C4-2B (cell line): Measurements from ENCODE around the gene KLHL13.

Source experiments
- H3K27ac ChIP-seq: fragments of 450-650 bp; 2 replicates; pipeline ENCODE4 v1.5.1; 2017
- ZFX ChIP-seq: fragments of 450-650 bp; IDR thresholded peaks from 2 replicates; pipeline ENCODE4 v1.6.1; 2017
- TF ChIP-seq, protein P1 (sequence below): fragments of 450-650 bp; conservative IDR thresholded peaks from 2 replicates; pipeline ENCODE4 v1.5.1; 2017; ENCODE audit warnings: mild to moderate bottlenecking

The KLHL13 gene

DNA sequence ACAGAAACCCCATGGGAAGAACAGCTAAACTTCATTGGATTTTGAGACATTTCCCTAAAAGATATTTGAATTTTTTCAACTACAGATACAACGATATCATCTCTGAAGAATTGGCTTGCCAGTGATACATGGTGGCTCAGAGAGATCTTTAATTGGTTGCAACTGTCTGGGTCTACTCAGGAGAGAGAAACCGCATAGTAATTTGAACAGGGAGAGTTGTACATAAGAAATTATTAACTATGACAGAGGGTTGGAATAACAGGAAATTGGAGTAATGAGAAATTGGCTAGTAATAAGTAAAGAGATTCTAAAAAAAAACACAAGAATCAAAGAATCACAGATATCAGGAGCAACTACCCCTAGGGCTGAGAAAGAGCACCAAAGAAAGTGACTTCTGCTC, 118.4 kb downstream of the KLHL13 start:
- no peak overlapping the region for H3K27ac ChIP-seq
- TF ChIP-seq, protein P1, sequence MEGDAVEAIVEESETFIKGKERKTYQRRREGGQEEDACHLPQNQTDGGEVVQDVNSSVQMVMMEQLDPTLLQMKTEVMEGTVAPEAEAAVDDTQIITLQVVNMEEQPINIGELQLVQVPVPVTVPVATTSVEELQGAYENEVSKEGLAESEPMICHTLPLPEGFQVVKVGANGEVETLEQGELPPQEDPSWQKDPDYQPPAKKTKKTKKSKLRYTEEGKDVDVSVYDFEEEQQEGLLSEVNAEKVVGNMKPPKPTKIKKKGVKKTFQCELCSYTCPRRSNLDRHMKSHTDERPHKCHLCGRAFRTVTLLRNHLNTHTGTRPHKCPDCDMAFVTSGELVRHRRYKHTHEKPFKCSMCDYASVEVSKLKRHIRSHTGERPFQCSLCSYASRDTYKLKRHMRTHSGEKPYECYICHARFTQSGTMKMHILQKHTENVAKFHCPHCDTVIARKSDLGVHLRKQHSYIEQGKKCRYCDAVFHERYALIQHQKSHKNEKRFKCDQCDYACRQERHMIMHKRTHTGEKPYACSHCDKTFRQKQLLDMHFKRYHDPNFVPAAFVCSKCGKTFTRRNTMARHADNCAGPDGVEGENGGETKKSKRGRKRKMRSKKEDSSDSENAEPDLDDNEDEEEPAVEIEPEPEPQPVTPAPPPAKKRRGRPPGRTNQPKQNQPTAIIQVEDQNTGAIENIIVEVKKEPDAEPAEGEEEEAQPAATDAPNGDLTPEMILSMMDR: no peak
- TF ChIP-seq ZFX: no peak

DNA sequence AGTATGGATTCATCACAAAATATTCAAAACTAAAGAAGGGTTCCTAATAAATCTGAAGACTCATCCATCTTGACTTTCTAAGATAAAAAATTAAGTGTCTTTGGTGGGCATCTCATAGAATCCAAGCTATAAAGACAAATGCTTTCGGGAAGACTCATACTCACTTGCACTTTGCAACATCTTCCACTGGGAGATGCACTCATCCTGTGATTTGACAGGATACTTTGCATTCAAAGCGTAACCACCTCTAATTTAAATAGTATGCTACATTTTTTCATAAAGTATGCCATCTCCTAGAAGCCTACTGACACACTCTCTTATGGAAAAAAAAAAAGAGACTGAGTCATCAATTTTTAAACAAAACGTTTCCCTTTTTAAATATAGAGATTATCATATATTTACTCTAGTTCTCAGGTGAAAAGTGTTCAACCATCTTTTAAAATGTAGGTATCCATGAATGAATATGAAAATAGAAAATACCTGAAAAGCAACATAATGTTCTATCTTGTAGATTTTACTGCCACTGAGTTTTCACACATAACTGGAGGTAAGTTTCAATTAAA, 119.6 kb downstream of the KLHL13 start:
- no peak for TF ChIP-seq ZFX
- TF ChIP-seq, protein P1: peak; percentile 80
- H3K27ac ChIP-seq: no peak overlapping the region

DNA sequence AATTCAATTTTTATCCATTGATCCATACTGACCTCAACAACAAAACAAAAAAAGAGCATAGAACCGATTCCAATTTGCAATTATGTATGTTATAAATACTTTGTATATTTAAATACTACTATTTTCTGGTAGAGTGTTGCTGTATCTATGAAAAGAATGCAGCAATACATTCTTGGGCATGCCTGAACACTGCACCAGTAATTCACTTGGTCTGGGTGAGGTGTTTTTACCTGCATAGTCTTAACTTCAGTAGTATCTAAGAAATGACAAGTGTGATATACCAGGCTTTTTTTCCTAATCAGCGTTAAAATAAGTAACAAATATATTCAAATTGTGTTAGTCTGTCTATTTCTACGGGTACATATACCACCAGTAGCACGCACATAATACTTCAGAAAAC, 120.2 kb downstream of the KLHL13 start:
- TF ChIP-seq ZFX: no peak
- TF ChIP-seq, protein P1: no peak
- no peak overlapping the region for H3K27ac ChIP-seq

DNA sequence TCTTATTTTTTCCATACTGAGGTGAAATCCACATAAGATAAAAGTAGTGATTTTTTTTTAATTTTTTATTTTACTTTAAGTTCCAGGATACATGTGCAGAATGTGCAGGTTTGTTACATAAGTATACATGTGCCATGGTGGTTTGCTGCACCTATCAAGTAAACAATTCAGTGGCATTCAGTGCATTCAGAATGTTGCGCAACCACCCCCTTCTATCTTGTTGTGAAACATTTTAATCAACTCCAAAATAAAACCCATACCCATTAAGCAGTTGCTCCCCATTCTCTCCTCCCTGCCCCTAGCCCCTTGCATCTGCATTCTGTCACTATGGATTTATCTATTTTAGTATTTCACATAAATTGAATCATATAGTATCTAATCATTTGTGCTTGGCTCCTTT, 121.2 kb downstream of the KLHL13 start:
- TF ChIP-seq, protein P1: no peak
- no peak for TF ChIP-seq ZFX

DNA sequence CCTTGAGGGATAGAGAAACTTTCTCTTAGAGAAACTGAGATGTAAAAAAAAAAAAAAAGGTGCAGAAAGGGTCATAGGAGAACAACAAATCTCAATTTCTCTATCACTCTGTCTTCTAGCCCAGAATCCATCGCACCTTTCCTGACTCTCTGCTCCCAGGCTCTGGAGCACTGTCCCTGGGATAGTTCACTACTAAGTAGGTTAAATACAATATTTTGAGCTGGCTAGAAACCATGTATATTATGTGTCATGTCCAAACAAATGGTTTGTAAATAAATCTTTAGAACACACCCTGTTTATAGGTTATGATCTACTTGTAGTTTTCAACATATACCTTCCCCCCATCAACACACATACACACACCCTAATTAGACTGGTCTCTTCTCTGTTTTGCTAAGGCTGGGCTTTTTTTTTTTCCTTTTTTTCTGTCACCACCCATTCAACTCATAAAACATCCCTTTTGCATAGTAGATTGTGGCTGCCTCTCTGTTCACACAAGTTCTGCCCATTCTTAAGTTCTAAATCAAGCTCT, 124.4 kb downstream of the KLHL13 start:
- TF ChIP-seq ZFX: no peak
- TF ChIP-seq, protein P1: no peak
- no peak overlapping the region for H3K27ac ChIP-seq

More for the DNA sequence above, 121.2 kb downstream of the KLHL13 start:
- H3K27ac ChIP-seq: no peak overlapping the region

DNA sequence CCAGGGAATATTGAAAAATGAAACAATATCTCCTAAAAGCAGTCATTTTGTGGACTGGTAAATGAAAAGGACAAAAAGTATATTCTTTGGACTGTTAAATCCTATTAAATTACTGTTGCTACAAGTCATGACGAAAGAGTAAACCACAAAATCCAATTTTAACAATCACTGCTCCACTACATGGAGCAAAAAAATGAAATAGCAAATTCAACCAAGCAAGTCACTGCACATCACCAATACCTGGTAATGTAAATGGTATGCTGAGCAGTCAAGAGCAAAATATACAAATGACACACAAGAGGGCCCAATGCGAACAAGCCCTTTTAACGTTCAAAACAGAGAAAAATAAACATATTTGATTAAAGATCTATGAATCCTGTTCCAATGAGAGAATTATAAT, 126.2 kb downstream of the KLHL13 start:
- no peak for TF ChIP-seq ZFX
- TF ChIP-seq, protein P1: no peak
- H3K27ac ChIP-seq: no peak overlapping the region

DNA sequence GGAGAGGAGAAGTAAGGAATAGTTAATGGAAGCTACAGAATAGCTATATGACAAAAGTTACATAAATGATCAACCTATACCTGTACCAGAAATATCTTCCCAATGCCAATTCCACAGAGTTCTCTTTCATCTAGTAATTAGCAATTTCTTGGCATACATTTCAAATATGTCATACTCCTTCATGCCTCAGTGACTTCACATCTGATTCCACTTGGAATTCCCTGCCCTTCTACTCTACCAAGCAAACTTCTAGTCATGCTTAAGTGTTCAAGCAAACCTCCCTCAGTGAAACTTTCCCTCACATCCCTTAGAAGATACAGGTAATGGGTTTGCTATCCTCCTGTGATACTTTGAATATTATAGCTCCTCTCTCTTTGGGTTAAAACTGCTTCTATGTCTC, 127.1 kb downstream of the KLHL13 start:
- TF ChIP-seq, protein P1: no peak
- no peak for TF ChIP-seq ZFX
- no peak overlapping the region for H3K27ac ChIP-seq
